HepG2 (cell line): Measurements from ENCODE around the gene S100P. TPM values are rescaled to one million over a fixed set of nuclear protein-coding genes. Genes with fewer than 3 reads are reported as not detected.

Source experiments
- ARNT ChIP-seq: fragments of 450-650 bp; IDR thresholded peaks from 2 replicates; pipeline ENCODE4 v1.6.1; 2017
- BCL3 ChIP-seq: sonication (generic); formaldehyde crosslinking; IDR thresholded peaks from 2 replicates; pipeline ENCODE4 v1.5.1; 2020; ENCODE audit warnings: mild to moderate bottlenecking, missing genetic modification reagents, moderate library complexity
- CENPT ChIP-seq: sonication (generic); formaldehyde crosslinking; IDR thresholded peaks from 2 replicates; pipeline ENCODE4 v1.8.0; 2022; ENCODE audit warnings: low read depth, mild to moderate bottlenecking, moderate library complexity, missing genetic modification reagents
- DMAP1 ChIP-seq: IDR thresholded peaks from 2 replicates; pipeline ENCODE4 v1.6.1; 2016
- EZH2 ChIP-seq: conservative IDR thresholded peaks from 2 replicates; pipeline ENCODE4 v1.6.1; 2012; ENCODE audit warnings: mild to moderate bottlenecking, low read depth, low read length, moderate library complexity
- GATAD1 ChIP-seq: IDR thresholded peaks from 2 replicates; pipeline ENCODE4 v1.6.1; 2016; ENCODE audit warnings: missing genetic modification reagents, missing compliant biosample characterization
- GLI4 ChIP-seq: sonication (generic); formaldehyde crosslinking; IDR thresholded peaks from 2 replicates; pipeline ENCODE4 v1.5.1; 2020; ENCODE audit warnings: missing genetic modification reagents, mild to moderate bottlenecking, moderate library complexity, borderline replicate concordance
- ISX ChIP-seq: sonication (generic); formaldehyde crosslinking; conservative IDR thresholded peaks from 2 replicates; pipeline ENCODE4 v1.5.0; 2020; ENCODE audit warnings: missing genetic modification reagents
- KAT7 ChIP-seq: IDR thresholded peaks from 2 replicates; pipeline ENCODE4 v1.6.1; 2018; ENCODE audit warnings: borderline replicate concordance, missing compliant biosample characterization
- KDM6A ChIP-seq: IDR thresholded peaks from 2 replicates; pipeline ENCODE4 v1.6.1; 2016; ENCODE audit warnings: low read depth
- MAFF ChIP-seq: IDR thresholded peaks from 2 replicates; pipeline ENCODE4 v1.6.1; 2011; ENCODE audit warnings: low read depth, low read length, improper control_type of control experiment
- MXD4 ChIP-seq: IDR thresholded peaks from 2 replicates; pipeline ENCODE4 v1.6.1; 2016; ENCODE audit warnings: mild to moderate bottlenecking, missing biosample characterization, missing genetic modification reagents
- RCOR2 ChIP-seq: IDR thresholded peaks from 2 replicates; pipeline ENCODE4 v1.6.1; 2016; ENCODE audit warnings: missing biosample characterization, missing genetic modification reagents
- SIN3A ChIP-seq: IDR thresholded peaks from 2 replicates; pipeline ENCODE4 v1.6.1; 2011; ENCODE audit warnings: low read depth, mild to moderate bottlenecking, control low read depth, low read length, borderline replicate concordance
- SMARCC2 ChIP-seq: fragments of 450-650 bp; IDR thresholded peaks from 2 replicates; pipeline ENCODE4 v1.6.1; 2017; ENCODE audit warnings: antibody characterized with exemption, mild to moderate bottlenecking
- TEAD2 ChIP-seq: sonication (generic); formaldehyde crosslinking; IDR thresholded peaks from 2 replicates; pipeline ENCODE4 v1.9.0; 2021; ENCODE audit warnings: missing genetic modification reagents
- ZFP90 ChIP-seq: sonication (generic); formaldehyde crosslinking; IDR thresholded peaks from 2 replicates; pipeline ENCODE4 v1.8.0; 2022; ENCODE audit warnings: missing genetic modification reagents, mild to moderate bottlenecking, inconsistent platforms, borderline replicate concordance
- ZMAT3 ChIP-seq: sonication (generic); formaldehyde crosslinking; conservative IDR thresholded peaks from 2 replicates; pipeline ENCODE4 v1.7.0; 2021; ENCODE audit warnings: missing genetic modification reagents
- ZNF234 ChIP-seq: sonication (generic); formaldehyde crosslinking; conservative IDR thresholded peaks from 2 replicates; pipeline ENCODE4 v1.5.1; 2020; ENCODE audit warnings: mild to moderate bottlenecking, missing genetic modification reagents
- ZNF253 ChIP-seq: sonication (generic); formaldehyde crosslinking; IDR thresholded peaks from 2 replicates; pipeline ENCODE4 v1.8.0; 2022; ENCODE audit warnings: mild to moderate bottlenecking, missing genetic modification reagents, borderline replicate concordance
- ZNF432 ChIP-seq: sonication (generic); formaldehyde crosslinking; IDR thresholded peaks from 2 replicates; pipeline ENCODE4 v1.5.0; 2020; ENCODE audit warnings: missing genetic modification reagents, mild to moderate bottlenecking, borderline replicate concordance
- ZNF615 ChIP-seq: sonication (generic); formaldehyde crosslinking; IDR thresholded peaks from 2 replicates; pipeline ENCODE4 v1.5.0; 2020; ENCODE audit warnings: mild to moderate bottlenecking, missing genetic modification reagents, borderline replicate concordance
- polyA plus RNA-seq, 8 experiments: library from polyadenylated mRNA; depleted of rRNA in 3 of 8; stranded (reverse) in 7 of 8; unstranded in 1 of 8; fragments of >200 nt; fragmentation: Illumina TruSeq in 4 of 8; extraction: Trizol in 4 of 8; gene quantifications; 2 replicates each; pipeline versions ENCODE4 v1.2.1 to v1.2.3, GENCODE V29; 2011 to 2016; ENCODE audit warnings: low read depth in 4 of 8, missing spikeins in 1 of 8, mixed read lengths in 1 of 8; ENCODE audit not compliant: insufficient read depth in 1 of 8
- total RNA-seq, 5 experiments: library from RNA; depleted of rRNA; stranded (reverse); fragments of >200 nt; fragmentation: Illumina TruSeq; extraction: Trizol; gene quantifications; 2 replicates each; pipeline ENCODE4 v1.2.3, GENCODE V29; 2016; ENCODE audit warnings: low read depth in 1 of 5
- TF ChIP-seq, protein P1 (sequence below): IDR thresholded peaks from 2 replicates; pipeline ENCODE4 v1.6.1; 2016; ENCODE audit warnings: low read depth, borderline replicate concordance
- TF ChIP-seq, protein P2 (sequence below), 2 experiments: sonication (generic) in 1 of 2; formaldehyde crosslinking in 1 of 2; IDR thresholded peaks; 2 replicates each; pipeline versions ENCODE4 v1.4.0 to v1.6.1; 2016 to 2020; ENCODE audit warnings: borderline replicate concordance in 1 of 2, low read depth in 1 of 2, mild to moderate bottlenecking in 1 of 2, missing genetic modification reagents in 1 of 2

The S100P gene
- total and polyA plus RNA-seq, 2 of the 13 experiments (the other 11 are each of a cell fraction or from before 2014, with no cell fraction given), result 278 to 1,649 TPM

DNA sequence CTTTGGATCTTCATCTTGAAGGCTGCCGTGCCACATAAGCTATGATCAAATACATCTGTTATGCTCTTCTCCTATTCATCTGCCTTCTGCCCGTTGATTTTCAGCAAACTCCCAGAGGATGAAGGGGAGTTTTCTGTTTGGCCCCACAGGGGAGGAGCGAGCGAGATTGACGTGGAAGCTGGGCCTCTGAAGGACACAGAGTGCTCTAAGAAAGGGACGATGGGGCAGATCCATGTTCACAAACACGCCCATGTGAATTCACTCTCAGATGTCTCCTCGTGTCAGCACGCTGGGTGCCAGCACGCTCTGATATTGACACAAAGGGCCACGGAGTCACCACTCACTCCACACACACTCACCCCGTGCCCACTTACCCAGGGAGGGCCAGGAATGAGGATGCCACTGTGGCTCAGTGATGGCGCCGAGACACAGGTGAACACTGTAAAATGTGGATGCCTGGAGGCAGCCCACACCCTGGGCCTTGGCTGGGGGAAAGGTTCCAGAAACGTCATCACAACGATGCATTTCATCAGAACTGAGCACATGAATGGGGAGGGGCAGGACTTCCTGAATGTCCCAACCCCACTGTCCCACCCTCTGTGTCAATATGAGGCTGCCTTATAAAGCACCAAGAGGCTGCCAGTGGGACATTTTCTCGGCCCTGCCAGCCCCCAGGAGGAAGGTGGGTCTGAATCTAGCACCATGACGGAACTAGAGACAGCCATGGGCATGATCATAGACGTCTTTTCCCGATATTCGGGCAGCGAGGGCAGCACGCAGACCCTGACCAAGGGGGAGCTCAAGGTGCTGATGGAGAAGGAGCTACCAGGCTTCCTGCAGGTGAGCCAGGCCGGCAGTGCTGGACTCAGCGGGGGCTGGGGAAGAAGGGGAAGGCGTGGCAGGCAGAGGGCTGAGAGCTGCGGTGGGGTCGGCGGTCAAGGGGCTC lies at the start of gene S100P (continued):
- TF ChIP-seq, protein P1, sequence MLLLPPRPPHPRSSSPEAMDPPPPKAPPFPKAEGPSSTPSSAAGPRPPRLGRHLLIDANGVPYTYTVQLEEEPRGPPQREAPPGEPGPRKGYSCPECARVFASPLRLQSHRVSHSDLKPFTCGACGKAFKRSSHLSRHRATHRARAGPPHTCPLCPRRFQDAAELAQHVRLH (CRISPR knock-in tag), result peak; percentile 47; the same call in 1 of the 2 replicates
- no peak; the same call in 1 of the 2 replicates for TF ChIP-seq ZNF615 (CRISPR knock-in tag)
- TF ChIP-seq KAT7 (CRISPR knock-in tag), result peak; percentile 59; the same call in 1 of the 2 replicates
- peak; percentile 13; the same call in 1 of the 2 replicates for TF ChIP-seq MXD4 (CRISPR knock-in tag)
- peak; percentile 81 for TF ChIP-seq DMAP1
- TF ChIP-seq MAFF, result no peak
- TF ChIP-seq CENPT, result no peak
- TF ChIP-seq ZFP90 (CRISPR knock-in tag), result no peak
- TF ChIP-seq ZNF432 (CRISPR knock-in tag), result no peak
- TF ChIP-seq GATAD1 (CRISPR knock-in tag), result peak; percentile 72
- peak; percentile 70; the same call in 1 of the 2 replicates for TF ChIP-seq ZMAT3 (CRISPR knock-in tag)
- TF ChIP-seq, protein P2, sequence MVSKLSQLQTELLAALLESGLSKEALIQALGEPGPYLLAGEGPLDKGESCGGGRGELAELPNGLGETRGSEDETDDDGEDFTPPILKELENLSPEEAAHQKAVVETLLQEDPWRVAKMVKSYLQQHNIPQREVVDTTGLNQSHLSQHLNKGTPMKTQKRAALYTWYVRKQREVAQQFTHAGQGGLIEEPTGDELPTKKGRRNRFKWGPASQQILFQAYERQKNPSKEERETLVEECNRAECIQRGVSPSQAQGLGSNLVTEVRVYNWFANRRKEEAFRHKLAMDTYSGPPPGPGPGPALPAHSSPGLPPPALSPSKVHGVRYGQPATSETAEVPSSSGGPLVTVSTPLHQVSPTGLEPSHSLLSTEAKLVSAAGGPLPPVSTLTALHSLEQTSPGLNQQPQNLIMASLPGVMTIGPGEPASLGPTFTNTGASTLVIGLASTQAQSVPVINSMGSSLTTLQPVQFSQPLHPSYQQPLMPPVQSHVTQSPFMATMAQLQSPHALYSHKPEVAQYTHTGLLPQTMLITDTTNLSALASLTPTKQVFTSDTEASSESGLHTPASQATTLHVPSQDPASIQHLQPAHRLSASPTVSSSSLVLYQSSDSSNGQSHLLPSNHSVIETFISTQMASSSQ (IDR thresholded peaks at IDR 0.05; ENCODE audit: low read depth), result no peak
- TF ChIP-seq, protein P2 (CRISPR knock-in tag; IDR thresholded peaks at IDR 0.05; ENCODE audit: borderline replicate concordance), result no peak; the same call in 1 of the 2 replicates
- peak; percentile 80; the same call in 1 of the 2 replicates for TF ChIP-seq GLI4 (CRISPR knock-in tag)
- no peak for TF ChIP-seq SMARCC2
- TF ChIP-seq EZH2, result no peak
- no peak for TF ChIP-seq ARNT
- TF ChIP-seq TEAD2, result no peak
- TF ChIP-seq BCL3 (CRISPR knock-in tag), result 0 out of 2 replicates have a peak, but pooled peaks have one; percentile 47
- TF ChIP-seq SIN3A, result peak; percentile 65; the same call in 1 of the 2 replicates
- TF ChIP-seq ISX (CRISPR knock-in tag), result no peak
- TF ChIP-seq ZNF253, result peak; percentile 83; the same call in 1 of the 2 replicates
- no peak for TF ChIP-seq KDM6A
- TF ChIP-seq RCOR2, result peak; percentile 61; the same call in 1 of the 2 replicates
- peak; percentile 67; the same call in 1 of the 2 replicates for TF ChIP-seq ZNF234 (CRISPR knock-in tag)
